Activated naive CD4-positive, alpha-beta T cell treated with anti-CD3 and anti-CD28 coated beads, Interleukin-2, amount 50 U/mL, for 72 hours (primary cell): ENCODE measurements around the gene TBC1D2B. TPM values are rescaled to one million over a fixed set of nuclear protein-coding genes. Genes with fewer than 3 reads are reported as not detected.
"Not testable (repeated sequence)": the region's sequence is repeated elsewhere in the genome, so short reads cannot be mapped to it uniquely, and the experiment has no call there.

Source experiments
- ATAC-seq, 2 donors: fragments of 150-1000 bp; cut with Tn5 transposase; 2 replicates each; pipeline ENCODE4 v1.10.0; 2021; ENCODE audit warnings: mild to moderate bottlenecking in 2 of 2, moderate library complexity in 2 of 2
- DNase-seq, 2 donors: peaks; one replicate each; pipeline ENCODE4 v3.0.0; 2021 to 2022; ENCODE audit warnings: low spot score in 2 of 2
- H3K27ac Mint-ChIP-seq, 2 donors: one replicate each; pipeline ENCODE4 v1.8.0; 2022; ENCODE audit warnings: mild to moderate bottlenecking in 2 of 2, mixed read lengths in 2 of 2
- H3K36me3 Mint-ChIP-seq, 2 donors: one replicate each; pipeline ENCODE4 v1.8.0; 2022; ENCODE audit warnings: mixed read lengths in 2 of 2
- H3K9me3 Mint-ChIP-seq, 2 donors: one replicate each; pipeline ENCODE4 v1.8.0; 2022; ENCODE audit warnings: mixed read lengths in 2 of 2
- total RNA-seq, 2 donors: library from RNA; stranded (reverse); gene quantifications; one replicate each; pipeline ENCODE4 v1.2.3, GENCODE V29; 2022

Gene TBC1D2B
- total RNA-seq, 2 donors from 2014 or later: 55.9 to 82.2 TPM

DNA sequence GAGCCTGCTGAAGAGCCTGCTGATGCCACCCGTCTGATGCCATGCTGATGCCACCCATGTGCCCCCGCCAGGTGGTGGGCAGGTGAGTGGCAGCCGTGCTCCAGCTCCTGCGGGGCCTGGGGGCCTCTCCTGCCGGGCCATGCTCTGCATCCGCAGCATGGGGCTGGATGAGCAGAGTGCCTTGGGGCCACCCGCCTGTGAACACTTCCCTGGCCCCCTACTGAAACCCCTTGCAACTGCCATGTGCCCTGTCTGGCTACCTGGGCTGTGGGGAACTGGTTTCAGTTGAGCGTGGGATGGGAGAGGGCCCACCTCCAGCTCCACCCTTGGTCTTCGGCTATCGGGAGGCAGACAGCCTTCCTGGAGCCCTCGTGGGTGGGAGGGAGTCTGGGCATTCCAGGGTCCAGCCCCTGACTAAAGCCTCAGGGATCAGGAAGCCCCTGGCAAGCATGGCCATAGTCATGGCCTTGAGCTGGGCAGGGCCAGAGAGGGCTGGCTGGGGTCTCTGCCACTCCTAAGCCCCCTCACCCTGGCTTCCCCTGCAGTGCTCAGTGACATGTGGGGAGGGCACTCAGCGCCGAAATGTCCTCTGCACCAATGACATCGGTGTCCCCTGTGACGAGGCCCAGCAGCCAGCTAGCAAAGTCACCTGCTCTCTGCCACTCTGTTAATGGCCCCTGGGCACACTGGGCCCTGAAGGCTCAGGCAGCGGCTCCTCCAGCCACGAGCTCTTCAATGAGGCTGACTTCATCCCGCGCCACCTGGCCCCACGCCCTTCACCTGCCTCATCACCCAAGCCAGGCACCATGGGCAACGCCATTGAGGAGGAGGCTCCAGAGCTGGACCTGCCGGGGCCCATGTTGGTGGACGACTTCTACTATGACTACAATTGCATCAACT, 92.2 kb downstream of the TBC1D2B start:
- no peak for DNase-seq
- Mint-ChIP-seq H3K27ac (peak overlapping the region in 1 of 2 donors; percentile 22), H3K36me3 (no peaks in the 10 kb centered on the region), H3K9me3 (no peaks in the 10 kb centered on the region)
- no peak for ATAC-seq

GRCh38 chr15:77984446-77984861, 93.1 kb downstream of the TBC1D2B start:
- Mint-ChIP-seq H3K36me3 (no peaks in the 10 kb centered on the region), H3K9me3 (no peaks in the 10 kb centered on the region), H3K27ac (no peak overlapping the region)
- ATAC-seq (no peak), DNase-seq (peak in 1 of 2 donors; percentile 49)

DNA sequence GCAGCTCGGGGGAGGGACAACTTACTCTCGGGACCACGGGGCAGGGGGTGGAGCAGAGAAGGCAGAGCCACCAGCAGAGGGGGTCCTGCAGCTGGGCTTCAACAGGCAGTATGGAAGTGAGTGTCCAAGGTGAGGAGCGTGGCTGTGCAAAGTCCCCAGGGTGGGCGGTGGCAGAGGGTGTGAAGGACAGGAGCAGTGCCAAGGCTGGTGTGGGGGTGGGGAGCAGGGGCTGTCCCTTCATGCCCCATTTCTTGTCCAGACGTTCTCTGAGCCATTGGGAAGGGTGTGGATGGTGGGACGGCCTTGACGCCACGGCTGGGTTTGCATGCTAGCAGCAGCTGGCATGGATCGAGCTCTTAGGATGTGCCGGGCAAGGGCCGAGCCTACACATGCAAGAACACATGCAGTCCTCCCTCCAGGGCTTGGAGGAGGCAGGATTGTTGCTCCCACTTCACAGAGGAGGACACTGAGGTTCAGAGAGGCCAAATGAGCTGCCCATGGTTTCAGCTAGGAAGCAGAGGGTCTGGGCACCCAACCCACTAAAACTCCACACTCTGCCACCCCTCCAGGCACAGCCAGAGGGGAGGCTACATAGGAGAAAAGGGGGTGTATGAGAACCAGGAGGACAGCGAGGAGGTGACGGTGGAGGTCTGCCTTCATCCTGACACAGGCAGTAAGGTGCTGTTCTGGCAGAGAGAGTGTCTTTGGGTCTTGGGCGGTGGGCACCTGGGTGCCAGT, 93.6 kb downstream of the TBC1D2B start:
- ATAC-seq (no peak), DNase-seq (peak in 1 of 2 donors; percentile 47)
- Mint-ChIP-seq H3K36me3 (no peaks in the 10 kb centered on the region), H3K27ac (no peak overlapping the region), H3K9me3 (no peaks in the 10 kb centered on the region)

- peak in 1 of 2 donors; percentile 37 for DNase-seq
- Mint-ChIP-seq H3K9me3 (no peaks in the 10 kb centered on the region), H3K27ac (no peak overlapping the region), H3K36me3 (no peaks in the 10 kb centered on the region)
- ATAC-seq: no peak
Observed at GRCh38 chr15:77983091-77983707, 94.3 kb downstream of the TBC1D2B start.

GRCh38 chr15:77982127-77982490, 95.4 kb downstream of the TBC1D2B start:
- H3K9me3 Mint-ChIP-seq: no peaks in the 10 kb centered on the region
- ATAC-seq: no peak
- no peaks in the 10 kb centered on the region for H3K36me3 Mint-ChIP-seq
- H3K27ac Mint-ChIP-seq: no peak overlapping the region
- no peak for DNase-seq

- Mint-ChIP-seq H3K27ac (no peak overlapping the region), H3K36me3 (no peaks in the 10 kb centered on the region), H3K9me3 (no peaks in the 10 kb centered on the region)
- ATAC-seq (no peak), DNase-seq (peak in 1 of 2 donors; percentile 31)
Observed at GRCh38 chr15:77981281-77982126, 96.0 kb downstream of the TBC1D2B start.

- not testable (repeated sequence) for DNase-seq, ATAC-seq, H3K9me3 Mint-ChIP-seq, H3K36me3 Mint-ChIP-seq
- H3K27ac Mint-ChIP-seq: peak overlapping the region in 1 of 2 donors; percentile 24
Observed at GRCh38 chr15:77980674-77981073, 96.8 kb downstream of the TBC1D2B start.

- DNase-seq (peak in 1 of 2 donors; percentile 52), ATAC-seq (no peak)
- H3K9me3 Mint-ChIP-seq: no peaks in the 10 kb centered on the region
- H3K36me3 Mint-ChIP-seq: no peaks in the 10 kb centered on the region
- H3K27ac Mint-ChIP-seq: peak overlapping the region in 1 of 2 donors; percentile 24
Observed at GRCh38 chr15:77980098-77980497, 97.4 kb downstream of the TBC1D2B start.

DNA sequence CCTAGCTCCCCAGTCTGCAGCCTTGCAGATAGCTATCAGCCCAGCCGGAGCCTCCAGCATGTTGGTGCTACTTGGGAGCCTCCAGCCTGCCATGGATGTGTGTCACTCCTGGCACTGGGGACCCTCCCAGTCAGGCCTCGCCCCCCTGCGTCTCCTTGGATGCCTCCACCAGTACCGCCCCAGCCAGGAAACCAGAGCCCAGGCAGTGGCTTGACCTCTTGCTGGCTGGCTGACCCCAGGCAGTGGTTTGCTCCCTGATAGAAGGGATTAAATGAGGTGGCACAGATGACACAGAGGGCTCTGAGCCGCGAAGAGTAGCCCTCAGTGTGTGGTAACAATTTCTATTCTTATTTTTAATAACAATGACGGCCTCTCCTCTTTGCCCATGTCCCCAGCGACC, 98.4 kb downstream of the TBC1D2B start:
- DNase-seq: peak in 1 of 2 donors; percentile 39
- not testable (repeated sequence) for H3K27ac Mint-ChIP-seq, H3K9me3 Mint-ChIP-seq, H3K36me3 Mint-ChIP-seq, ATAC-seq

DNA sequence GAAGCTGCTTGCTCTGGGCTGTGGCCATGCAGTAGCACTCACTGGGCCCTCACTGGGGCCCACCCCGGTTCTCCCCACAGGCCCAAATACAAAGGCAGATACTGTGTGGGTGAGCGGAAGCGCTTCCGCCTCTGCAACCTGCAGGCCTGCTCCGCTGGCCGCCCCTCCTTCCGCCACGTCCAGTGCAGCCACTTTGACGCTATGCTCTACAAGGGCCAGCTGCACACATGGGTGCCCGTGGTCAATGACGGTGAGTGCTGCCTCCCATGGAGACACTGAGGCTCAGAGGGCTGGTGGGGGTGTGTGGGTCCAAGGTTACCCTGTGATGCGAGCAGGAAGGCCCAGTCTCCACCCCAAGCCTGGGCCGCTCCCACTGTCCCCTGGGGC, 98.8 kb downstream of the TBC1D2B start:
- H3K9me3 Mint-ChIP-seq, ATAC-seq, H3K36me3 Mint-ChIP-seq, H3K27ac Mint-ChIP-seq: not testable (repeated sequence)
- DNase-seq: peak in 1 of 2 donors; percentile 33

DNA sequence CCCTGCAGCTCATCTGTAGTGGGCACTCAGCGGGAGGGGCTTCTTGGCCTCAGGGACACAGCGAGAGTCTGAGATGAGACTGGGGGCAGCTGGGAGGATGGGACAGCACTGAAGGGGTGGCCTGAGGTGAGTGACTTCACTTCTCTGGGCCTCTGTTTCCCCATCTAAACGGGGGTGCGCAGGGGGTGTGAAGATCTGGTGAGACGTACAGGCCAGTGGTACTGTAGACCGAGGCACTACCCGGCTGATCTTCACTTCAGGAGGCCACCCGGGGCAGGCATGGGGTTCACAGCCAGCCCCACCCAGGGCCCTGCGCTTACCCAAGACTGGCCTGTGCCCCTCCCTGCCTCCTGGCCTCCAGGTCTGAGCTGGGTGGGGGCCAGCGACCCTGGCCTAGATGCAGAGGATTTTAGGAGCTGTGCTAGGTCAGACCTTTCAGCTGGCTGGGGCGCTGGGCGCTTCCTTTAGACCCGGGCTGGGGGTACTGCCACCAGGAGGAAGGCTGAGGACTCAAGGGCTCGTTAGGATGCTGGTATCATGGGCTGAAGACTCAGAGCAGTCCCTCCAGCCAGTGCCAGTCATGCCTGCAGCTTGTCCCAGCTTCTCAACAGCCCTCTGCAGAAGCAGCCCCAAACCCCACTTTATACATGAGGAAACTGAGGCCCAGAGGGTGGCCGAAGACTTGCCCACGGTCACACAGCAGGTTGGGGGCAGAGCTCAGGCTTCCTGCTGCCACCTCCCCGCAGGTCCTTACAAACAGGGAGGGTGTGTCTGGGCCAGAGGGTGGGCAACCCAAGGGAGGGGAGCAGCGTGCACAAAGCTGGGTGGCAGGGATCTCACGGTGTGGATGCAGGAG, 99.4 kb downstream of the TBC1D2B start:
- ATAC-seq, H3K36me3 Mint-ChIP-seq, H3K27ac Mint-ChIP-seq, H3K9me3 Mint-ChIP-seq: not testable (repeated sequence)
- peak in 1 of 2 donors; percentile 46 for DNase-seq

DNA sequence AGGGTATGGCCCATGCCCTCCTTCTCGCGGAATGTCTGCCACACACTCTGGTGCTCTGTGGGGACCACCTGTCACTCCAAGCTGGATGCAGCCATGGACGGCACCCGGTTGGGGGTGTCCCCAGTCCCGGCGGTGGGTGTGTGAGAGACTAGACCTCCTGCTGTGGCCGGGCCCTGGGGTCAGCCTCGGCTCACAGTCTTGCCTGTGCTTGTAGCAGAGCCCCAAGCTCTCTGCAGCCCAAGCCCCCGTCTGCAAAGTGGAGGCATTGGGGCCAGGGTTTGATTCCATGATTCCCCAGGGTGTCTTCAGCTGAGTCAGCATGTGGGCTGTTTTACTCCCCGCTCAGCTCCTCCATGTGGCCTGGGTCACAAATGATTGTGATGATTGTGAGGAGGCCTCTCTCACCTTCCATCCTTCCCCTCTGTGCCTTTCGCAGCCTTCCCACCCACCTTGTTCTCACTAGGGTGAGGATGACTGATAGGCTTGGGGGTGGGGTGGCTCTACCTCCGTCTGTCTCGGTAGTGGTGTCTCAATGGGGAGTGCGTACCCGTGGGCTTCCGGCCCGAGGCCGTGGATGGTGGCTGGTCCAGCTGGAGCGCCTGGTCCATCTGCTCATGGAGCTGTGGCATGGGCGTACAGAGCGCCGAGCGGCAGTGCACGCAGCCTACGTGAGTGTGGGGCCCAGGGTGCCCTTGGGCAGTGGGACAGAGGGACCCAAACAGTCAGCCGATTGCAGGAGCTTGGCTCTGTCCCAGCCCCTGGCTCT, 100.6 kb downstream of the TBC1D2B start:
- H3K36me3 Mint-ChIP-seq, H3K9me3 Mint-ChIP-seq, H3K27ac Mint-ChIP-seq, ATAC-seq: not testable (repeated sequence)
- DNase-seq: peak in 1 of 2 donors; percentile 44

DNA sequence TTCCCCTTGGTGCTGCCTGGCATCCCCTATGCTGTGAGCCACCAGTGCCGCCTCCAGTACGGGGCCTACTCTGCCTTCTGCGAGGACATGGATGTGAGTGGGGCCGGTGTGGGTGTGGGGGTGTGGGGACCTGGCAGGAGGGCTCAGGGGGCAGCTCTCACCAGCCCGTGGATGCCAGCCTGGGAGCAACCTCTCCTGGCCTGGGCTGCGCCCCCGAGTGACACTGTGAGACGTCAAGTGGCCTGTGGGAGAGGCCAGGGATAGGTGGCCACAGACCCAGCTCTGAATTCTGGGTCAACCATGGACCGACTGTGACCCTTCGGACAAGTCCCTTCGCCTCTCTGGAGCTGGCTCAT, 101.4 kb downstream of the TBC1D2B start:
- DNase-seq: peak in 1 of 2 donors; percentile 21
- ATAC-seq, H3K36me3 Mint-ChIP-seq, H3K9me3 Mint-ChIP-seq, H3K27ac Mint-ChIP-seq: not testable (repeated sequence)

GRCh38 chr15:77975332-77976094, 102.0 kb downstream of the TBC1D2B start:
- no peak for ATAC-seq
- H3K9me3 Mint-ChIP-seq: no peaks in the 10 kb centered on the region
- no peak overlapping the region for H3K27ac Mint-ChIP-seq

More at GRCh38 chr15:77975332-77976094, 102.0 kb downstream of the TBC1D2B start:
- DNase-seq: peak in 1 of 2 donors; percentile 41
- no peaks in the 10 kb centered on the region for H3K36me3 Mint-ChIP-seq
